SK-N-DZ (cell line): ENCODE results near the gene ADAP2. TPM values are rescaled to one million over a fixed set of nuclear protein-coding genes. Genes with fewer than 3 reads are reported as not detected.
"Not testable (repeated sequence)": the region's sequence is repeated elsewhere in the genome, so short reads cannot be mapped to it uniquely, and the experiment has no call there.

Experiments used
- DNase-seq: peaks from one replicate; pipeline ENCODE4 v3.0.0-alpha.2; 2015; ENCODE audit warnings: low spot score
- polyA plus RNA-seq, 2 experiments: library from polyadenylated mRNA; depleted of rRNA; stranded (reverse); fragments of >200 nt; gene quantifications; 2 replicates each; pipeline ENCODE4 v1.2.3, GENCODE V29; 2014

Gene ADAP2, protein sequence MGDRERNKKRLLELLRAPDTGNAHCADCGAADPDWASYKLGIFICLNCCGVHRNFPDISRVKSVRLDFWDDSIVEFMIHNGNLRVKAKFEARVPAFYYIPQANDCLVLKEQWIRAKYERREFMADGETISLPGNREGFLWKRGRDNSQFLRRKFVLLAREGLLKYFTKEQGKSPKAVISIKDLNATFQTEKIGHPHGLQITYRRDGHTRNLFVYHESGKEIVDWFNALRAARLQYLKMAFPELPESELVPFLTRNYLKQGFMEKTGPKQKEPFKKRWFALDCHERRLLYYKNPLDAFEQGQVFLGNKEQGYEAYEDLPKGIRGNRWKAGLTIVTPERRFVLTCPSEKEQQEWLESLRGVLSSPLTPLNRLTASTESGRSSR
- not detected in 2 replicates for polyA plus RNA-seq (2014; cell fraction: cytosol; rRNA removed)
- polyA plus RNA-seq (2014; cell fraction: nucleus; rRNA removed): 5.6 TPM in 1 of 2 replicates, not detected in the other

DNA sequence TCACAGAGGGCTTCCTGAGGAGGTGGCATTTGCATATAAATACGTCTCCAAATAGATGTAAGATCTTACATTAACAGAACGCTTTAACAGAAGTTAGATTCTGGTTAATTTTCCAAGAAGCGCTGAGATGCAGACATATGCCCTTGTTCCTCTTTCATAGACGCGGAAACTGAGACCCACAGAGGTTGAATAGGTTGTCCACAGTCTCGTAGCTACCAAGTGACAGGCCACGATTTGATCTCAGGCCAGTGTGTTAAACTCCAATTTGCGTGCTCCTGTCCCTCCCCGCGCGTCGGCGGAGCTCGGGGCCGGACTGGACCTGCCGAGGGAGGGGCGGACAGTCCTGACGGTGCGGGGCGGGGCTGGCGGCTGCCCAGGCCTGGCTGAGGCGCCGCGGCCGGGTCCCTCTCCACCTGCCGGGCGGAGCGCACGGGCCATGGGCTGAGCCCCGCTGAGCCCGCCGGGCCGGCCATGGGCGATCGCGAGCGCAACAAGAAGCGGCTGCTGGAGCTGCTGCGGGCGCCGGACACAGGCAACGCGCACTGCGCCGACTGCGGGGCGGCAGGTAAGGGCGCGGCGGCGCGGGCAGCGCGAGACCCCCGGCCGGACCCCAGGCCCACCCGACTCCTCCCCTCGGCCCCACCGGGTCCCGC is at the start of gene ADAP2:
Gene ADAP2, plus strand, starts transcription at position 402 of the 653 bp plus-strand sequence. Its CDS starts 70 bp downstream, at position 472.
- no peak for DNase-seq

- no peak for DNase-seq
Measured at GRCh38 chr17:30886187-30886586, 35.6 kb upstream of the ADAP2 start.

- DNase-seq: no peak
Measured at GRCh38 chr17:30894236-30894635, 27.5 kb upstream of the ADAP2 start.

DNA sequence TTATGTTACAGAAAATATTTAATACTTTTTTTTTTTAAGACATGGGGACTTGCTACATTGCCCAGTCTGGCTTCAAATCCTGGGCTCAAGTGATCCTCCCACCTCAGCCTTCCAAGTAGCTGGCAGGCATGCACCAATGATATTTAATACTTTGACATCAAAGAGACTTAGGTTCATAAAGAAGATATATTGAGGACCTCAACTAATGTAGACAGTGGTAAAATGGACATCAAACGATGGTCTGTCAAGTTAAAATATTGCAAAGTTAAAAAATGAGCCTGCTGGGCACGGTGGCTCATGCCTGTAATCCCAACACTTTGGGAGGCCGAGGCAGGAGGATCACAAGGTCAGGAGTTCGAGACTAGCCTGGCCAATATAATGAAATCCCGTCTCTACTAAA is 24.4 kb upstream of the ADAP2 start:
- no peak for DNase-seq

- DNase-seq: no peak
Measured at GRCh38 chr17:30905742-30906100, 16.0 kb upstream of the ADAP2 start.

GRCh38 chr17:30906101-30906911 is 15.4 kb upstream of the ADAP2 start, which contains the start of gene TEFM:
TEFM (minus strand) TSS chr17:30906238; CDS start chr17:30906198, 40 bp downstream.
- DNase-seq: peak; percentile 95

DNA sequence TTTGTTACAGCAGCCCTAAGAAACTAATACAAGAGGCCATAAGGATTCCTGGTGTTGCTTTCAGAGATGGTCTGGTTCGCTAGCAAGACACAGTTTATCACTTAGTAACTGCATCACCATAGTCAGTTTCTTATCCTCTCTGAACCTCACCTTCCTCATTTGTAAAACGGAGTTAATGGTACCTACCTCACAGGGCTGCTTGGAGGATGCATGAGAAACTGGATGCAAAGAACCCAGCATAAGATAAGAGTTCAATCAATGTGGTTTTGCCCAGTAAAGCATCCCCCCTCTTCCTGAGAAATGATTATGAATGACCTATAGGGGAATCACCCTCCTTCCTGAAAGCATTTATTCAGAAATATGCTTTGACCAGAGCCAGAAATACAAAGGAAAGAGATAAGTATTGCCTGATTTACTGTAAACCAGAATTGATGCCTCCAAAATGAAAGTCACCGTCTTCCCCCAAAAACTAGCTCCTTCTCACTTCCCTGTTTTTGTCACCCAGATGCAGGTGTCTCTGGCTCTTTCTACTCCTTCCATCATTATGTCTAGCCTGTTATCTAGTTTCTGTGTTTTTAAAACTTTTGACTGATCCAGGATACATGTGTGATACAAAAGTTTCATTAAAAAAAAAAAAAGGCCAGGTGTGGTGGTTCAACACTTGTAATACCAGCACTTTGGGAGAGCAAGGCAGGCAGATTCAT is 12.9 kb upstream of the ADAP2 start:
- no peak for DNase-seq

- not testable (repeated sequence) for DNase-seq
Measured at GRCh38 chr17:30910151-30910550, 11.6 kb upstream of the ADAP2 start.

DNA sequence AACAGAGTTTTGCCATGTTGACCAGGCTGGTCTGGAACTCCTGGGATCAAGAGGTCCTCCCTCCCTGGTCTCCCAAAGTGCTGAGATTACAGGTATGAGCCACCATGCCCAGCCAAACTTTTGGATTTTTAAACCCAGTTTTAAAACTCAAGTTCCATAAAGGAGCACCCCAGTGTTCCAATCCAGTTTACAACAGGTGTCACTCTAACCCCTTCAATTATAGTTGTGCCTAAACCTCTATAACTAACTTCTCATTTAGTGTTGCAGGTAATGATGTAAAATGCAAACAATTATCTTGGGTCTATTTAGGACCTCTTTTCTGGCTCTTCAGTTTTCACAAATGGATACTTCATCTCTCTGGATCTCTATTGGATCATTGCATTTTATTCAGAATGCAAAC is 7.8 kb upstream of the ADAP2 start:
- no peak for DNase-seq

GRCh38 chr17:30915833-30916611 is 5.7 kb upstream of the ADAP2 start:
- no peak for DNase-seq

GRCh38 chr17:30917050-30917449 is 4.7 kb upstream of the ADAP2 start:
- DNase-seq: no peak

GRCh38 chr17:30920282-30920681 is 1.5 kb upstream of the ADAP2 start:
- DNase-seq: peak; percentile 37

- DNase-seq: no peak
Measured at GRCh38 chr17:30920683-30921543, 832 bp upstream of the ADAP2 start.

DNA sequence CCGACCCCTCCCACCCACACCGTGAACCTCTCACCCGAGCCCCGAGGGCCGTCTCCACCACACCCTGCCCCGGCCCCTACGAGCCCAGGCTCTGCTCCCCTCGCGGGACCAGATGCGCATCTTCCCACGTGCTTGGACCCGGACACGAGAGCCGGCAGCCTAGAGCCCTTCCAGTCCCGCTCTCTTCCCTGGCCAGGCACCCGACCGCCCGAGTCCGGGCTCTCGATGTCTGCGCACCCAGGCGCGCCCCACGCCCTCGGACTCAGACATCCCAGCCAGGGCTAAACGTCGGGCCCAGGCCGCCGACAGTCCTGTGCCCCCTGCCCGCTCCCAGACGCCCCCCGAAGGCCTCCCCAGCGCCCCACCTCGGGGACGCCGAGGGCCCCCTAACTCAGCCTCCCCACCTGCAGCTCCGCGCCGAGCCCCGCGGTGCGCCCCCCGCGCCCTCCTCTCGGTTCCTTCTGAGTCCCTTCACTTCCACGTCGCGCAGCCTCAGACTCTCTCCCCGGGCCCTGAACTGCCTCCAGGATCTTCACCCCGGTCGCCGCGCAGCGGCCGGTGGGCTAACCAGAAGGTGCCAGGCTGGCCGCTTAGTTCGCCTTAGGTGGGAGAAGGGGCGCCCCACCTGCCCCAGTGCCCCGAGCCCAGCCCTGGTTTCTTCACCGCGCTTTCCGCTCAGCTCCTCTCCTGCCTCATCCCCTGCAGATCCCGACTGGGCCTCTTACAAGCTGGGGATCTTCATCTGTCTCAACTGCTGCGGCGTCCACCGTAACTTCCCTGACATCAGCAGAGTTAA is 688 bp downstream of the ADAP2 start:
- no peak for DNase-seq

DNA sequence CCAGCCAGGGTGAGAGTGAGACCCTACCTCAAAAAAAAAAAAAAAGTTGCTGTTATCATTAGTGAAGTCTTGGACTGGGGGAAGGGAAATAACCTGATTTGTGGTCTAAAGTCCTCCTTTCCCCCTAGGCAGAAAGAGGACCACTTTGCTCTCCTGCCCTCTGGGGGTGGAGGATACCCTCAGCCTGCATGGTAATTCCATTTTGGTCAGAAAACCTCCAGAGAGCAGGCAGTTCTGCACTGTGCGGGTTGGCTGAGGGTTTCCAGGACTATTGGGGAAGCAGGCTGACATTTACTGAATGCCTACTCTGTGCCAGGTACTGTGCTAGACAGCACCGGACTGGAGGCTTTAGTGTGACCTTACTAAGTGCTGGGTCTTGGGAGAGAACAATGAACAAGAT is 2.6 kb downstream of the ADAP2 start:
- DNase-seq: no peak

DNA sequence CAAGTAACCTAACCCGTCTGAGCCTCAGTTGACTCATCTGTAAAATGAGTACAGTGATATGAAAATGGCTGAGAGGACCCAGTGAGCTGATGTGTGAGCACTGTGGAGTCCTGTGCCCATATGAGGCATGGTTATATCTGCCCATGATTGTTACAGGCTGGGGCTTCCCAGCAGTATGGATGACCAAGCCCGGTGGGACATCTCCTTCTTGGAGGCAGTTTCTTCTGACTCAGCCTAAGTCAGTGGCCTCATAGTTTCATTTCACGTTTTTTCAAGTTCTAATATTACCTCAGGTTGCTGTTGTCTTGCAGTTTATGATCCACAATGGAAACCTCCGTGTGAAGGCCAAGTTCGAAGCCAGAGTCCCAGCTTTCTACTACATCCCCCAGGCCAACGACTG is 4.8 kb downstream of the ADAP2 start:
- no peak for DNase-seq

DNA sequence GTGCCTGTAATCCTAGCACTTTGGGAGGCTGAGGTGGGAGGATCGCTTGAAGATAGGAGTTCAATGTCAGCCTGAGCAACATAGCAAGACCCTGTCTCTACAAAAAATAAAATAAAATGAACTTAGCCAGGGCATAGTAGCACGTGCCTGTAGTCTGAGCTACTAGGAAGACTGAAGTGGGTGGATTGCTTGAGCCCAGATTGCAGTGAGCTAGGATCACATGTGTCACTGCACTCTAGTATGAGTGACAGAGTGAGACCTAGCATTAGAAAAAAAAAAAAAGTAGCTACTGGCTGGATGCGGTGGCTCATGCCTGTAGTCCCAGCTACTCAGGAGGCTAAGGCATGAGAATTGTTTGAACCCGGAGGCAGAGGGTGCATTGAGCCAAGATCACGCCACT is 6.0 kb downstream of the ADAP2 start:
- DNase-seq: no peak

DNA sequence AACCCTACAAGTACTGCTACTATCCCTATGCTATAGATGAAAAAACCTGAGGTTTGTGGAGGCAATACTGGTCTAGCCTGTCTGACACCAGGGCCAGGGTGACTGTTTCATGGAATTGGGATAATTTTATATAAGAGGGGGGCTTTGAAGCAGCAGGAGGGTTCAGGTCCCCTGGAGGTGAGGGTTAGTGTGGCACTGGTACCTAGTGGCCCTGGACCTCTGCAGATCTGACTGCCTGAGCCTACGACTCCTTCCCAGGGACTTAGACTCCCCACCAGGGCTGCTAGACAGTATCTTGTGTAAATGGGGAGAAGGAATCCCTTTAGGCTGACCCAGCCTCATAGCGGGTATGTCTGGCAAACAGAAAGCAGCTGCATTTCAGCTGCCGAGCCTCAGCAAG is 6.8 kb downstream of the ADAP2 start:
- no peak for DNase-seq
